HepG2 (cell line): ENCODE results near the gene KAZN. TPM values are rescaled to one million over a fixed set of nuclear protein-coding genes. Genes with fewer than 3 reads are reported as not detected.
A peak's percentile ranks its signal among the peaks of the same experiment; 100 is the strongest.

Source experiments
- AFF4 ChIP-seq: sonication (generic); formaldehyde crosslinking; IDR thresholded peaks from 2 replicates; pipeline ENCODE4 v1.4.0; 2020; ENCODE audit warnings: missing genetic modification reagents
- ATF1 ChIP-seq: IDR thresholded peaks from 2 replicates; pipeline ENCODE4 v1.6.1; 2016; ENCODE audit warnings: mild to moderate bottlenecking, control low read depth
- CSRNP2 ChIP-seq: sonication (generic); formaldehyde crosslinking; conservative IDR thresholded peaks from 2 replicates; pipeline ENCODE4 v1.8.0; 2022; ENCODE audit warnings: low read depth, missing genetic modification reagents
- EP300 ChIP-seq, 3 experiments: sonication (generic) in 1 of 3; formaldehyde crosslinking in 1 of 3; IDR thresholded peaks; 2 replicates each; pipeline versions ENCODE4 v1.5.1 to v1.6.1; 2011 to 2020; ENCODE audit warnings: low read depth in 2 of 3, low read length in 2 of 3, borderline replicate concordance in 1 of 3, improper control_type of control experiment in 1 of 3, mild to moderate bottlenecking in 1 of 3, missing genetic modification reagents in 1 of 3, moderate library complexity in 1 of 3
- ESRRA ChIP-seq: sonication (generic); formaldehyde crosslinking; IDR thresholded peaks from 2 replicates; pipeline ENCODE4 v1.5.1; 2020; ENCODE audit warnings: mild to moderate bottlenecking, low read depth, missing genetic modification reagents
- GFI1 ChIP-seq: sonication (generic); formaldehyde crosslinking; IDR thresholded peaks from 2 replicates; pipeline ENCODE4 v1.5.0; 2020; ENCODE audit warnings: missing genetic modification reagents, mild to moderate bottlenecking, borderline replicate concordance
- HNF1A ChIP-seq, 2 experiments: sonication (generic) in 1 of 2; formaldehyde crosslinking in 1 of 2; IDR thresholded peaks; 2 replicates each; pipeline versions ENCODE4 v1.4.0 to v1.6.1; 2016 to 2020; ENCODE audit warnings: borderline replicate concordance in 1 of 2, low read depth in 1 of 2, mild to moderate bottlenecking in 1 of 2, missing genetic modification reagents in 1 of 2
- IRF2 ChIP-seq: IDR thresholded peaks from 2 replicates; pipeline ENCODE4 v1.6.1; 2018; ENCODE audit warnings: missing genetic modification reagents, missing compliant biosample characterization
- ISL2 ChIP-seq: sonication (generic); formaldehyde crosslinking; IDR thresholded peaks from 2 replicates; pipeline ENCODE4 v1.5.0; 2020; ENCODE audit warnings: missing genetic modification reagents
- JARID2 ChIP-seq: sonication (generic); formaldehyde crosslinking; IDR thresholded peaks from 2 replicates; pipeline ENCODE4 v1.8.1; 2023; ENCODE audit warnings: missing genetic modification reagents, inconsistent platforms; ENCODE audit not compliant: insufficient replicate concordance
- KDM1A ChIP-seq: IDR thresholded peaks from 2 replicates; pipeline ENCODE4 v1.6.1; 2016; ENCODE audit warnings: missing compliant biosample characterization
- NFKBIZ ChIP-seq: IDR thresholded peaks from 2 replicates; pipeline ENCODE4 v1.6.1; 2018; ENCODE audit warnings: missing genetic modification reagents, missing compliant biosample characterization
- PPARG ChIP-seq: conservative IDR thresholded peaks from 2 replicates; pipeline ENCODE4 v1.6.1; 2016; ENCODE audit warnings: missing biosample characterization, missing genetic modification reagents
- RARG ChIP-seq: sonication (generic); formaldehyde crosslinking; IDR thresholded peaks from 2 replicates; pipeline ENCODE4 v1.4.0; 2020; ENCODE audit warnings: low read depth, mild to moderate bottlenecking, missing genetic modification reagents
- ZBTB39 ChIP-seq: sonication (generic); formaldehyde crosslinking; IDR thresholded peaks from 2 replicates; pipeline ENCODE4 v1.5.0; 2020; ENCODE audit warnings: missing genetic modification reagents
- ZFP82 ChIP-seq: sonication (generic); formaldehyde crosslinking; IDR thresholded peaks from 2 replicates; pipeline ENCODE4 v1.5.1; 2020; ENCODE audit warnings: mild to moderate bottlenecking, missing genetic modification reagents, borderline replicate concordance
- ZNF562 ChIP-seq: sonication (generic); formaldehyde crosslinking; IDR thresholded peaks from 2 replicates; pipeline ENCODE4 v1.8.0; 2022; ENCODE audit warnings: missing genetic modification reagents, borderline replicate concordance
- polyA plus RNA-seq, 8 experiments: library from polyadenylated mRNA; depleted of rRNA in 3 of 8; stranded (reverse) in 7 of 8; unstranded in 1 of 8; fragments of >200 nt; fragmentation: Illumina TruSeq in 4 of 8; extraction: Trizol in 4 of 8; gene quantifications; 2 replicates each; pipeline versions ENCODE4 v1.2.1 to v1.2.3, GENCODE V29; 2011 to 2016; ENCODE audit warnings: low read depth in 4 of 8, missing spikeins in 1 of 8, mixed read lengths in 1 of 8; ENCODE audit not compliant: insufficient read depth in 1 of 8
- total RNA-seq, 5 experiments: library from RNA; depleted of rRNA; stranded (reverse); fragments of >200 nt; fragmentation: Illumina TruSeq; extraction: Trizol; gene quantifications; 2 replicates each; pipeline ENCODE4 v1.2.3, GENCODE V29; 2016; ENCODE audit warnings: low read depth in 1 of 5

Gene KAZN
- total and polyA plus RNA-seq, 2 of the 13 experiments (the other 11 are each of a cell fraction or from before 2014, with no cell fraction given), result 10.4 to 13.5 TPM

- no peak for TF ChIP-seq ZBTB39
- no peak for TF ChIP-seq HNF1A (IDR thresholded peaks at IDR 0.05; ENCODE audit: low read depth)
- peak; percentile 64; the same call in 1 of the 2 replicates for TF ChIP-seq HNF1A (CRISPR knock-in tag; IDR thresholded peaks at IDR 0.05; ENCODE audit: borderline replicate concordance)
- TF ChIP-seq KDM1A, result no peak
- no peak for TF ChIP-seq ZFP82
- TF ChIP-seq RARG (CRISPR knock-in tag), result no peak
- TF ChIP-seq CSRNP2 (CRISPR knock-in tag), result no peak
- peak in 1 of 2 experiments; percentile 88; a peak in 2 of 4 replicates for TF ChIP-seq EP300 (IDR thresholded peaks at IDR 0.05; ENCODE audit: low read depth in 2 of 2, low read length in 2 of 2)
- peak; percentile 36; the same call in 1 of the 2 replicates for TF ChIP-seq EP300 (CRISPR knock-in tag; IDR thresholded peaks at IDR 0.05; ENCODE audit: borderline replicate concordance)
- TF ChIP-seq NFKBIZ (CRISPR knock-in tag), result no peak
- peak; percentile 34; the same call in 1 of the 2 replicates for TF ChIP-seq ATF1 (CRISPR knock-in tag)
- TF ChIP-seq ISL2 (CRISPR knock-in tag), result no peak; the same call in 1 of the 2 replicates
- no peak for TF ChIP-seq PPARG
- no peak for TF ChIP-seq AFF4
- no peak for TF ChIP-seq JARID2 (CRISPR knock-in tag)
- TF ChIP-seq IRF2 (CRISPR knock-in tag), result peak; percentile 56; the same call in 1 of the 2 replicates
- no peak for TF ChIP-seq ZNF562 (CRISPR knock-in tag)
- TF ChIP-seq ESRRA, result no peak; the same call in 1 of the 2 replicates
- peak; percentile 70; the same call in 1 of the 2 replicates for TF ChIP-seq GFI1 (CRISPR knock-in tag)
Observed at GRCh38 chr1:15151377-15151806, 552.9 kb downstream of the KAZN start (continued).
